NCI-H1092 treated with DMSO at 0.1 percent for 48 hours (cell line): ENCODE data around the gene ADAMTS17.

Experiments used
- DNase-seq: peaks from one replicate; lab custom pipeline; 2025; lab: John Stamatoyannopoulos, UW

Gene ADAMTS17

GRCh38 chr15:99978426-99978825 lies 363.3 kb downstream of the ADAMTS17 start:
- DNase-seq = no peak

GRCh38 chr15:99977929-99978328 lies 363.8 kb downstream of the ADAMTS17 start:
- DNase-seq = no peak

- DNase-seq = no peak
These were observed 364.9 kb downstream of the ADAMTS17 start for GRCh38 chr15:99976811-99977271.

GRCh38 chr15:99976000-99976399 lies 365.8 kb downstream of the ADAMTS17 start:
- DNase-seq = no peak

- no peak for DNase-seq
These were observed 367.5 kb downstream of the ADAMTS17 start for GRCh38 chr15:99974246-99974645.

GRCh38 chr15:99973351-99973750 lies 368.4 kb downstream of the ADAMTS17 start:
- no peak for DNase-seq

- no peak for DNase-seq
These were observed 370.8 kb downstream of the ADAMTS17 start for GRCh38 chr15:99970891-99971430.

GRCh38 chr15:99969261-99969920 lies 372.4 kb downstream of the ADAMTS17 start:
- no peak for DNase-seq

- peak; percentile 10 for DNase-seq
These were observed 373.9 kb downstream of the ADAMTS17 start for GRCh38 chr15:99967841-99968371.

GRCh38 chr15:99966815-99967214 lies 375.0 kb downstream of the ADAMTS17 start:
- no peak for DNase-seq

- no peak for DNase-seq
These were observed 376.4 kb downstream of the ADAMTS17 start for GRCh38 chr15:99965376-99965775.

GRCh38 chr15:99963976-99964375 lies 377.8 kb downstream of the ADAMTS17 start:
- DNase-seq = no peak

- no peak for DNase-seq
These were observed 378.5 kb downstream of the ADAMTS17 start for GRCh38 chr15:99963096-99963825.

- no peak for DNase-seq
These were observed 379.7 kb downstream of the ADAMTS17 start for GRCh38 chr15:99962006-99962561.

GRCh38 chr15:99961011-99961441 lies 380.7 kb downstream of the ADAMTS17 start:
- no peak for DNase-seq

GRCh38 chr15:99959326-99959725 lies 382.4 kb downstream of the ADAMTS17 start:
- DNase-seq = no peak

- DNase-seq = no peak
These were observed 383.2 kb downstream of the ADAMTS17 start for GRCh38 chr15:99958426-99959097.

GRCh38 chr15:99957642-99958013 lies 384.1 kb downstream of the ADAMTS17 start:
- no peak for DNase-seq

GRCh38 chr15:99956820-99957641 lies 384.7 kb downstream of the ADAMTS17 start:
- DNase-seq = no peak

GRCh38 chr15:99956022-99956775 lies 385.6 kb downstream of the ADAMTS17 start:
- DNase-seq = no peak
